Measurements from ENCODE around the gene ABHD15.

DNA sequence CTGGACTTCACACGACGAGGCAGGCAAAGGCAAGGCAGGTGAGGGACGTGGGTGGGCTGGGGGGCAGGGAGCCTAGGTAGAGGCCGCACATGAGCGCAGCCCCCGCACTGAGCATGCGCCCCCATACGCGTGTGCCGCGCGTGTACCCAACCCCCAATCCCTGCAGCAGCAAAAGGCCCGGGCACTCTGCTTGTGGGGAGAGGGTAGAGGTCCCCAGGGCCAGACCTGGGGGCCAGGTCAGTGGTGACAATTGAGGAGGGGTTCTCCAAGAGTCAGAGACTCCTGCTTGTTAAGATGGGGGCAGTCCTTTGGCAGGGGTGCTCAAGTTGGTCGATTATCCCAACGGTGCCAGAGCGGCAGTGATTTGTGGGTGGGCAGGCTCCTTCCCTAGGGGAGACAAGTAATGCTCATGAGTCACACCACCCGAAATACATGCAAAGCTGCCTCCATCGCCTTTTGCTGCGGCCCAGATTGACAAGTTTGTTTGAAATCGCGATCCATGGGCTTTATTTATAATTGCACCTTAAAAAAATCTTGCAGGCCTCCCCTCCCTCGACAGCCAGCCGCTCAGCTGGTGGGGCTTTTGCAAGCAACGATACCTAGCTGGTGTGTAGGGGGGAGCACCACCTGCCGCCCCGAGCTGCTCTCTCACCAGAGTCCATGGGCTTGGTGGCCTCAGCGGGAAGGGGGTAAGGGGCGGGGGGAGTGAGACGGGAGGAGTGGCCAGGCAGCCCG lies 23.7 kb upstream of the ABHD15 start:
- no peak for TF ChIP-seq YY1 (IDR thresholded peaks at IDR 0.05; ENCODE audit: insufficient read depth, insufficient read length)
- TF ChIP-seq SUZ12 (IDR thresholded peaks at IDR 0.05; ENCODE audit: extremely low read depth, insufficient read depth, insufficient read length): no peak
- TF ChIP-seq ZNF274 (IDR thresholded peaks at IDR 0.05; ENCODE audit: low read depth, low read length): no peak

Data from NT2/D1 (cell line).